Ishikawa (cell line): ENCODE measurements around the gene THAP7.

Experiments
- CEBPB ChIP-seq: IDR thresholded peaks from 2 replicates; pipeline ENCODE4 v1.6.1; 2012
- CREB1 ChIP-seq: IDR thresholded peaks from 2 replicates; pipeline ENCODE4 v1.6.1; 2012; ENCODE audit warnings: low read depth
- EGR1 ChIP-seq: IDR thresholded peaks from 2 replicates; pipeline ENCODE4 v1.6.1; 2012
- EP300 ChIP-seq: IDR thresholded peaks from 2 replicates; pipeline ENCODE4 v1.6.1; 2012; ENCODE audit warnings: borderline replicate concordance
- FOXM1 ChIP-seq: IDR thresholded peaks from 2 replicates; pipeline ENCODE4 v1.6.1; 2012; ENCODE audit warnings: low read depth, borderline replicate concordance
- NFIC ChIP-seq: IDR thresholded peaks from 2 replicates; pipeline ENCODE4 v1.6.1; 2012
- RAD21 ChIP-seq: IDR thresholded peaks from 2 replicates; pipeline ENCODE4 v1.6.1; 2012; ENCODE audit warnings: low read depth
- TAF1 ChIP-seq: IDR thresholded peaks from 2 replicates; pipeline ENCODE4 v1.6.1; 2012; ENCODE audit warnings: low read depth, mild to moderate bottlenecking
- TCF12 ChIP-seq: IDR thresholded peaks from 2 replicates; pipeline ENCODE4 v1.6.1; 2012; ENCODE audit warnings: low read depth
- TEAD4 ChIP-seq: IDR thresholded peaks from 2 replicates; pipeline ENCODE4 v1.6.1; 2012
- USF1 ChIP-seq: IDR thresholded peaks from 2 replicates; pipeline ENCODE4 v1.6.1; 2012
- YY1 ChIP-seq: IDR thresholded peaks from 2 replicates; pipeline ENCODE4 v1.6.1; 2012; ENCODE audit warnings: low read depth
- ZBTB7A ChIP-seq: IDR thresholded peaks from 2 replicates; pipeline ENCODE4 v1.6.1; 2012; ENCODE audit warnings: low read depth
- TF ChIP-seq, protein P1 (sequence below): IDR thresholded peaks from 2 replicates; pipeline ENCODE4 v1.6.1; 2012; ENCODE audit warnings: low read depth, mild to moderate bottlenecking
- TF ChIP-seq, protein P2 (sequence below): IDR thresholded peaks from 2 replicates; pipeline ENCODE4 v1.6.1; 2012

THAP7 gene

GRCh38 chr22:21022955-21023614, 21.2 kb upstream of the THAP7 start:
- TF ChIP-seq USF1, result no peak
- no peak for TF ChIP-seq EP300
- no peak for TF ChIP-seq EGR1
- TF ChIP-seq CEBPB, result no peak
- TF ChIP-seq CREB1, result no peak
- no peak for TF ChIP-seq TCF12
- TF ChIP-seq FOXM1, result no peak
- no peak for TF ChIP-seq TEAD4
- no peak for TF ChIP-seq ZBTB7A
- no peak for TF ChIP-seq RAD21

DNA sequence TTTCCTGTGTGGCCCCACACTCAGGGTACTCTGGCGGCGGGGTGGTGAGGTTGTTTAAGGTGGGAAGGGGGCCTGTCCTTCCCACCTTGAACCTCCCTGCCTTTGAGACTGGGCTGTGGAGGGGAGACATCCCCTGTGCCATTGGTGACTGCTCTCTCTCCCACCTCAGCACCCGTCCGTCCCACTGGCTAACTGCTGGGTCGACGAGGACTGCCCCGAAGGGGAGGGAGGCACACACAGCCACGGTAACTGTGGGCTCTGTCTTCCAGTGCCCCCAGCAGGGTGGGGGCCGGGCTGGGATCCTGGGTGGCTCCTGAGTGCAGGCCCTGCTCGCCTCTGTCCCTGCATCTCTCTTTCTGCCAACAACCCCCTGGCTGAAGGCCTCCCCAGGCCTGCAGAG, 20.6 kb upstream of the THAP7 start:
- TF ChIP-seq YY1 (no peak), CEBPB (no peak), TCF12 (no peak)

- peak; percentile 44 for TF ChIP-seq RAD21
- TF ChIP-seq, protein P1, sequence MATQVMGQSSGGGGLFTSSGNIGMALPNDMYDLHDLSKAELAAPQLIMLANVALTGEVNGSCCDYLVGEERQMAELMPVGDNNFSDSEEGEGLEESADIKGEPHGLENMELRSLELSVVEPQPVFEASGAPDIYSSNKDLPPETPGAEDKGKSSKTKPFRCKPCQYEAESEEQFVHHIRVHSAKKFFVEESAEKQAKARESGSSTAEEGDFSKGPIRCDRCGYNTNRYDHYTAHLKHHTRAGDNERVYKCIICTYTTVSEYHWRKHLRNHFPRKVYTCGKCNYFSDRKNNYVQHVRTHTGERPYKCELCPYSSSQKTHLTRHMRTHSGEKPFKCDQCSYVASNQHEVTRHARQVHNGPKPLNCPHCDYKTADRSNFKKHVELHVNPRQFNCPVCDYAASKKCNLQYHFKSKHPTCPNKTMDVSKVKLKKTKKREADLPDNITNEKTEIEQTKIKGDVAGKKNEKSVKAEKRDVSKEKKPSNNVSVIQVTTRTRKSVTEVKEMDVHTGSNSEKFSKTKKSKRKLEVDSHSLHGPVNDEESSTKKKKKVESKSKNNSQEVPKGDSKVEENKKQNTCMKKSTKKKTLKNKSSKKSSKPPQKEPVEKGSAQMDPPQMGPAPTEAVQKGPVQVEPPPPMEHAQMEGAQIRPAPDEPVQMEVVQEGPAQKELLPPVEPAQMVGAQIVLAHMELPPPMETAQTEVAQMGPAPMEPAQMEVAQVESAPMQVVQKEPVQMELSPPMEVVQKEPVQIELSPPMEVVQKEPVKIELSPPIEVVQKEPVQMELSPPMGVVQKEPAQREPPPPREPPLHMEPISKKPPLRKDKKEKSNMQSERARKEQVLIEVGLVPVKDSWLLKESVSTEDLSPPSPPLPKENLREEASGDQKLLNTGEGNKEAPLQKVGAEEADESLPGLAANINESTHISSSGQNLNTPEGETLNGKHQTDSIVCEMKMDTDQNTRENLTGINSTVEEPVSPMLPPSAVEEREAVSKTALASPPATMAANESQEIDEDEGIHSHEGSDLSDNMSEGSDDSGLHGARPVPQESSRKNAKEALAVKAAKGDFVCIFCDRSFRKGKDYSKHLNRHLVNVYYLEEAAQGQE, result no peak
These were observed 19.0 kb upstream of the THAP7 start for GRCh38 chr22:21020802-21021429.

- no peak for TF ChIP-seq FOXM1
- no peak for TF ChIP-seq ZBTB7A
- no peak for TF ChIP-seq YY1
- no peak for TF ChIP-seq TAF1
- TF ChIP-seq, protein P1, result no peak
- TF ChIP-seq TCF12, result no peak
- TF ChIP-seq EGR1, result no peak
- no peak for TF ChIP-seq USF1
- TF ChIP-seq CEBPB, result no peak
- TF ChIP-seq, protein P2, sequence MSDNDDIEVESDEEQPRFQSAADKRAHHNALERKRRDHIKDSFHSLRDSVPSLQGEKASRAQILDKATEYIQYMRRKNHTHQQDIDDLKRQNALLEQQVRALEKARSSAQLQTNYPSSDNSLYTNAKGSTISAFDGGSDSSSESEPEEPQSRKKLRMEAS, result no peak
- TF ChIP-seq TEAD4, result no peak
- TF ChIP-seq NFIC, result no peak
- TF ChIP-seq CREB1, result no peak
- no peak for TF ChIP-seq EP300
- no peak for TF ChIP-seq RAD21
These were observed 16.4 kb upstream of the THAP7 start for GRCh38 chr22:21018314-21018713.

DNA sequence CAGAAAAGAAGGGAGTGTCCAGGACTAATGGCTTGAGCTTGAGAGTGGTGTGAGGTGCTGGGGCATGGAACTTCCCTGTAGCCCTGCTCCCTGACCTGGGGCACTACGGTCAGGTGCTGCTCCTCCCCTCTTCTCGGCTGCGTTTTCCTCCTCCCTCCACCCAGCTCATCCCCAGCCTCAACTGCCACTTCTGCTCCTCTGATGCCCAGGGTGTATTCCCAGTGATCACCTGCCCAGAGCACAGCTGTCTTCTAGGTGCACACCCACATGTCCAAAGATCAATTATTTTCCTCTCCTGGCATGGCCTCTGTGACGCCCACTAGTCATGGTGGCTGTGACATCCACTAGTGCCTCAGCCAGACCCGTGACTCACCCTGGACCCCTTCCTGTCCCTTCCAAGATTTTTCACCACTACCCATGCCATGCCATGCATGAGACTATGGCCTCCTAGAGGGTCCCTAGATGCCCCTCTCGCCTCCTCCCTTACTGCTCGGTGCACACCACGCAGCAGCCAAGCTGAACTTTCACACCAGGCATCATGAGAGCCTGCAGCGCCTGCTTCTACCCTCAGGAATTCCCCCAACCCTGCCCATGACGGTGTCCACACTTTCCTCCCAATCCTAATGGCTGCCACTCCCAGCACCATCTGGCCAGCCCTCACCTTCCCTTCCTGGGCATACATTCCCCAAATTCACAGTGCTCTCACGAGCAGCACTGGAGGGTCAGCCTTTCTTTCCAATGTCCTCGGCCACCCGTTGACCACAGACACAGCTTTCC, 14.9 kb upstream of the THAP7 start:
- TF ChIP-seq EGR1 (no peak), TAF1 (no peak), NFIC (no peak), EP300 (no peak), ZBTB7A (no peak), RAD21 (no peak), FOXM1 (no peak), CEBPB (no peak), USF1 (no peak), TCF12 (no peak)
- TF ChIP-seq, protein P2, result no peak
